Tibial artery (tissue), 4 donors: ENCODE results near the gene MYL10.

ENCODE experiments used
- DNase-seq, 2 donors: peaks; one replicate each; pipeline ENCODE4 v3.0.0-alpha.2; 2019
- H3K27ac ChIP-seq, 2 donors: fragments of 200-600 bp; sonication (generic) in 1 of 2; 1 replicate in 1 of 2; 2 replicates in 1 of 2; pipeline ENCODE4 v1.5.1; 2018 to 2019; ENCODE audit warnings: mild to moderate bottlenecking in 1 of 2
- H3K27me3 ChIP-seq, 2 donors: fragments of 200-600 bp; sonication (generic) in 1 of 2; one replicate each; pipeline versions ENCODE4 v1.5.1 to v1.6.0; 2016 to 2019
- H3K36me3 ChIP-seq, 3 donors: fragments of 200-600 bp; sonication (generic) in 2 of 3; one replicate each; pipeline ENCODE4 v1.5.1; 2016 to 2019; ENCODE audit warnings: mild to moderate bottlenecking in 2 of 3
- H3K4me1 ChIP-seq, 4 donors: fragments of 200-600 bp; sonication (generic) in 2 of 4; 1 replicate in 3 of 4; 2 replicates in 1 of 4; pipeline ENCODE4 v1.5.1; 2016 to 2019
- H3K4me3 ChIP-seq, 2 donors: fragments of 200-600 bp; sonication (generic) in 1 of 2; 1 replicate in 1 of 2; 2 replicates in 1 of 2; pipeline ENCODE4 v1.5.1; 2018 to 2019; ENCODE audit warnings: mild to moderate bottlenecking in 2 of 2
- H3K9me3 ChIP-seq, 3 donors: fragments of 200-600 bp; sonication (generic) in 1 of 3; one replicate each; pipeline ENCODE4 v1.5.1; 2016 to 2019
- intact Hi-C: fragments of 100-400 bp; cut with DNase I; formaldehyde crosslinking; loops from one replicate; pipeline ENCODE4 v1.15.0; 2023; ENCODE audit warnings: low total_unique reads
- TF ChIP-seq, protein P1 (sequence below), 2 experiments: fragments of 200-600 bp in 1 of 2; fragments of 450-650 bp in 1 of 2; IDR thresholded peaks; one replicate each; pipeline ENCODE4 v1.5.1; 2017 to 2019; ENCODE audit warnings: antibody characterized with exemption in 2 of 2, mild to moderate bottlenecking in 1 of 2, moderate library complexity in 1 of 2

Gene MYL10

DNA sequence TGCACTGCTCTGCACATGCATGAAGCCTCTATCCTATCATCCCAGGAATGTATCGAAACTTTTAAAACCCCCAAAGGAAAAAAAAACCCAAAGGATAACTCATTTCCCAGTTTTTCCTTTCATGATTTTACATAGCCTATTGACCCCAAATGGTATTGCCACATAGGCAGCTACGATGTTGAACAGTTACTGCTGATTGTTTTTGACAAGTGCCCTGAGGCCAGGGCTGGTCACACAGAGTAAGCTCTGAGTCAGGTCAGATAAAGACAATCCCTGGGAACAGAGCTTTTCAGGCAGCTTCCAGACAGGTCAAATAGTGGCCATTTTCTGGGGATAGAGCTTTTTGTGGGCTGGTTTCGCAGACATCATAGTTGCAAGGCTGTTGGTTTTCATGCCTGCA, 52.1 kb downstream of the MYL10 start:
- intact Hi-C loops = no loop called here
- no peaks in the 10 kb centered on the region for H3K4me1 ChIP-seq
- H3K4me3 ChIP-seq = no peak overlapping the region
- no peaks in the 10 kb centered on the region for H3K36me3 ChIP-seq
- H3K27me3 ChIP-seq = peaks cover 0 to 5% of the 10 kb centered on the region in 2 donors
- no peak for DNase-seq
- TF ChIP-seq, protein P1, sequence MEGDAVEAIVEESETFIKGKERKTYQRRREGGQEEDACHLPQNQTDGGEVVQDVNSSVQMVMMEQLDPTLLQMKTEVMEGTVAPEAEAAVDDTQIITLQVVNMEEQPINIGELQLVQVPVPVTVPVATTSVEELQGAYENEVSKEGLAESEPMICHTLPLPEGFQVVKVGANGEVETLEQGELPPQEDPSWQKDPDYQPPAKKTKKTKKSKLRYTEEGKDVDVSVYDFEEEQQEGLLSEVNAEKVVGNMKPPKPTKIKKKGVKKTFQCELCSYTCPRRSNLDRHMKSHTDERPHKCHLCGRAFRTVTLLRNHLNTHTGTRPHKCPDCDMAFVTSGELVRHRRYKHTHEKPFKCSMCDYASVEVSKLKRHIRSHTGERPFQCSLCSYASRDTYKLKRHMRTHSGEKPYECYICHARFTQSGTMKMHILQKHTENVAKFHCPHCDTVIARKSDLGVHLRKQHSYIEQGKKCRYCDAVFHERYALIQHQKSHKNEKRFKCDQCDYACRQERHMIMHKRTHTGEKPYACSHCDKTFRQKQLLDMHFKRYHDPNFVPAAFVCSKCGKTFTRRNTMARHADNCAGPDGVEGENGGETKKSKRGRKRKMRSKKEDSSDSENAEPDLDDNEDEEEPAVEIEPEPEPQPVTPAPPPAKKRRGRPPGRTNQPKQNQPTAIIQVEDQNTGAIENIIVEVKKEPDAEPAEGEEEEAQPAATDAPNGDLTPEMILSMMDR (IDR thresholded peaks at IDR 0.05) = no peak
- H3K9me3 ChIP-seq = peaks cover 0 to 10% (median 5%) of the 10 kb centered on the region in 3 donors
- H3K27ac ChIP-seq = no peak overlapping the region

DNA sequence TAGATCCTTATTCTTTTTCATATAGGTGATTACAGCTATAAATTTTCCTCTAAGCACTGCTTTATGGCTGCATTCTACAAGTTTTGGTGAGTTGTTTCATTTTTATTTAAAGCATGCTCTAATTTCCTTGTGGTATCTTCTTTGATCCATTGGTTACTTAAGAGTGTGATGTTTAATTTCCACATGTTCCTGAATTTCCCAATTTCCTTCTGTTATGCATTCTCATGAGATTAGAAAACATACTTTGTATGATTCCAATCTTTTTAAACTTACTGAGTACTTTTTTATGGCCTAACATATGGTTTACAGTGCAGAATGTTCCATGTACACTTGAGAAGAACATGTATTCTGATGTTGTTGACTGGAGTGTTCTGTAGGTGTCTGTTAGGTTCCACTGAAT, 53.4 kb downstream of the MYL10 start:
- peaks cover 0 to 14% (median 12%) of the 10 kb centered on the region in 3 donors for H3K9me3 ChIP-seq
- H3K4me3 ChIP-seq = no peak overlapping the region
- no peak overlapping the region for H3K27ac ChIP-seq
- TF ChIP-seq, protein P1 (IDR thresholded peaks at IDR 0.05) = no peak
- intact Hi-C loops = no loop called here
- no peaks in the 10 kb centered on the region for H3K4me1 ChIP-seq
- H3K27me3 ChIP-seq = no peaks in the 10 kb centered on the region
- no peaks in the 10 kb centered on the region for H3K36me3 ChIP-seq
- DNase-seq = no peak

DNA sequence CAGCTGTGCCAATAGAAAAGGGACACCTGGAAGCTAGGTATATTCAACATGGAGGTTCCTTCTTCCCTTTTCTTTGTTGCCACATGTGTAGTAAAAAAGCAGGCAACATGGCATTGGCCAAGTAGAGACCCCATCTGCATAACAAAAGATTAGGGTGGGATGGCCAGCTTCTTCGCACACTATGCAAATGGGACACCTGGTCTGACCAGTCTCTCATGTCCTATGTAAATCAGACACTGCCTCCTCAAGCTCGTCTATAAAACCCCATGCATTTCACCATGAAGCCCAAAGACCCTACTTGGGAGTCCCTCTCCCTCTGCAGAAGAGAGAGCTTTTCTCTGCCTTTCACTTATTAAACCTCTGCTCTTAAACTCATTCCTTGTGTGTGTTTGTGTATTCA, 53.9 kb downstream of the MYL10 start:
- intact Hi-C loops = no loop called here
- TF ChIP-seq, protein P1 (IDR thresholded peaks at IDR 0.05) = no peak
- H3K4me1 ChIP-seq = no peaks in the 10 kb centered on the region

DNA sequence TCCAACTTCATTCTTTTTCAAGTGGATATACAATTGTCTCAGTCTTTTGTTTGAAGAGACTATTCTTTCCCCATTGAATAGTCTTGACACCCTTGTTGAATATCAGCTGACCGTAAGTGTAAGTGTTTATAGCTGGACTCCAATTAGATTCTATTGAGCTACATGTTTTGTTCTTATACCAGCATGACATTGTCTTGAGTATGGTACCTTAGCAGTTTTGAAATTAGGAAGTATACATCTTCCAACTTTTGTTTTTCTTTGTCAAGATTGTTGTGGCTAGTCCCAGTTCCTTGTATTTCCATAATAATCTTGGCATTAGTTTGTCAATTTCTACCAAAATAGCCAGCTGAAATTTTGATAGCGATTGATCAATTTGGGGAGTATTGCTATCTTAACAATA, 56.9 kb downstream of the MYL10 start:
- Histone ChIP-seq H3K9me3 (peaks cover 0 to 14% (median 14%) of the 10 kb centered on the region in 3 donors), H3K27ac (no peak overlapping the region), H3K4me1 (no peaks in the 10 kb centered on the region), H3K4me3 (no peak overlapping the region), H3K27me3 (no peaks in the 10 kb centered on the region), H3K36me3 (no peaks in the 10 kb centered on the region)
- TF ChIP-seq, protein P1 (IDR thresholded peaks at IDR 0.05) = no peak
- intact Hi-C loops = no loop called here
- no peak for DNase-seq

More for the DNA sequence above, 53.9 kb downstream of the MYL10 start:
- H3K36me3 ChIP-seq = no peaks in the 10 kb centered on the region
- peaks cover 0 to 14% (median 14%) of the 10 kb centered on the region in 3 donors for H3K9me3 ChIP-seq
- no peaks in the 10 kb centered on the region for H3K27me3 ChIP-seq
- H3K27ac ChIP-seq = no peak overlapping the region
- H3K4me3 ChIP-seq = no peak overlapping the region
- no peak for DNase-seq

DNA sequence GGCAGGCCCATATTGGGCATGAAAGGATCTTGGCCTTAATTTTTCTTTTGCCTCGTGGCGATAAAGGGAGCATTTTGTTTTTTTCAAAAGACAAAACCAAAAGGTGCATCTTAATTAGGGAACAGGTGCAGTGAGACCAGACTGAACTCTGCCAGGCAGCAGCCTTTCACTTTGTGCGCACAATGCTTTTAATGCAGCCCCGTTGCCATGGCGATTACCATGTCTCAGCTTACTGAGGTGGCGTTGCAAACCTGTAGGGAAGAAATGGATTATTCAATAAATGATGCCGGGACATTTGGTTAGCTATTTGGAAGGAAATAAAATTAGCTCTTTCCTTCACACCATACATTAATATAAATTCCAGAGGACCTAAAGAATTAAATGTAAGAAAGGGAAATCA, 61.9 kb downstream of the MYL10 start:
- Histone ChIP-seq H3K4me3 (no peak overlapping the region), H3K36me3 (no peaks in the 10 kb centered on the region), H3K9me3 (peaks cover 0 to 10% (median 6%) of the 10 kb centered on the region in 3 donors), H3K4me1 (no peaks in the 10 kb centered on the region), H3K27me3 (peaks cover 0 to 35% of the 10 kb centered on the region in 2 donors), H3K27ac (no peak overlapping the region)
- DNase-seq = peak in 1 of 2 donors; percentile 19
- intact Hi-C loops = no loop called here
- TF ChIP-seq, protein P1 (IDR thresholded peaks at IDR 0.05) = no peak
